HG03175 (cell line): ENCODE data around the gene DXO.
"Not testable (repeated sequence)": the region's sequence is repeated elsewhere in the genome, so short reads cannot be mapped to it uniquely, and the experiment has no call there.

Source experiments
- ATAC-seq: cut with Tn5 transposase; IDR thresholded peaks from one replicate; pipeline ENCODE4 v1.9.1; 2021; ENCODE audit warnings: mild to moderate bottlenecking, moderate library complexity; ENCODE audit not compliant: unreplicated experiment

DXO gene

DNA sequence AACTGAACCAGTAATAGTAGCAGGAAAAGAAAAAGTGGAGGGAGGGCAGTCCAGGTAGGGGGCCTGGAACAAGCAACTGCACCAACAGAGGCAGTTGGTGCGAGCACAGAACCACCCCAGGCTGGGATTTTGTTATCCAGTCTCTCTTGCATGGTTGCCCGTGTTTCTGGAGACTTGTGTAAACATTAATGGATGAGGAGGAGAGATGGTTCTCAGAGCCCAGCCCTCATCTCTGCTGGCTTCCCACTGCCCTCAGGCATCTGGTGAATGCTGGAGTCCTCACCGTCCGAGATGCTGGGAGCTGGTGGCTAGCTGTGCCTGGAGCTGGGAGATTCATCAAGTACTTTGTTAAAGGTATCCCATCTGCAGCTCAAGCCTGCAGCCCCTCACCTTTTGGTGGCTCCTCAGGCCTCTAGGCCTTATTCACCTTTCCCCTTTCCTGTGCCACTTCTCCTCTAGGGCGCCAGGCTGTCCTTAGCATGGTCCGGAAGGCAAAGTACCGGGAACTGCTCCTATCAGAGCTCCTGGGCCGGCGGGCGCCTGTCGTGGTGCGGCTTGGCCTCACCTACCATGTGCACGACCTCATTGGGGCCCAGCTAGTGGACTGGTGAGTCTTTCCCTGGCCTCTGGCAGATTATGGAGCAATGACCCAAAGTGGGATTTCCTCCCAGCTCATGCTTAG is 8.4 kb upstream of the DXO start:
- not testable (repeated sequence) for ATAC-seq

DNA sequence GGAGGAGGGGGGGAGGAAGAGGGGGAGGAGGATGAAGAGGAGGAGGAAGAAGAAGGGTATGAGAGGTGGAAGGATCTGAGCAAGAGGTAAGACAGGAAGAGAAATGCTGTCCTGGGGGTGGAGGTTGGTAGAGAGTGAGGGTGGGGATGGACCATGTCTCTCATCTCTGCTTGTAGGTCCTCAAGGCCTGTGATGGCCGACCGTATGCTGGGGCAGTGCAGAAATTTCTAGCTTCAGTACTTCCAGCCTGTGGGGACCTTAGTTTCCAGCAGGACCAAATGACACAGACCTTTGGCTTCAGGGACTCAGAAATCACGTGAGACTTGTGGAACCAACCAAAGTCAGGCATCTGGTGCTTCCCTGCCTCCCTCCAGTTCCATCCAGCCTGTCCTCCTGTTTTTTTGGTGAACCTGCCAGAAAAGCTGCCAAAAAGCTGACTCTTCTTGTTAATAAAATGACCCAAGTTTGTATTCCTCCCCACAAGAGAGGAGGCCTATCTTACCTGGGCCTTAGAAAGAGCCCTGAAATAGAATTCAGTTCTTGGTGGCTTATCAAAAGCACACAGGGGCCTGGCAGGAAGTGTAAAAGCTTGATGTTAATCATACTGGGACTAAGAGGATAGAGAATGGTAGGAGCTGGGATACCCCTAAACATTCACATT is 7.4 kb upstream of the DXO start:
- ATAC-seq, result no peak

DNA sequence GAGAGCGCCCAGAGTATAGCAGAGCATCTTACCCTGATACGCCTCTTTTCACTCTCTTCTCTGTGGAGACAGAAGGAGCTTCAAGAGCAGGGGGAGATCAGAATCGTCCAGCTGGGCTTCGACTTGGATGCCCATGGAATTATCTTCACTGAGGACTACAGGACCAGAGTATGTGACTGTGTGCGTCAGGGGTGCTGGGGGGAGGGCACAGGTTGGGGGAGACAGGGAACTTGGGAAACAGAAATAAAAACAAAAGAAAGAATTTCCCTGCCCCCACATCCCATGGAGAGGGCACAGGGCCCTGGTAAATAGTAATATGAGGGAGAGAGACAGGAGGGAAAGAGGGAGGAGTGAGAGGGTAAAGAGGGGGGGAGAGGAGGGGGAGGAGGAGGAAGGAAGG is 6.9 kb upstream of the DXO start:
- no peak for ATAC-seq

DNA sequence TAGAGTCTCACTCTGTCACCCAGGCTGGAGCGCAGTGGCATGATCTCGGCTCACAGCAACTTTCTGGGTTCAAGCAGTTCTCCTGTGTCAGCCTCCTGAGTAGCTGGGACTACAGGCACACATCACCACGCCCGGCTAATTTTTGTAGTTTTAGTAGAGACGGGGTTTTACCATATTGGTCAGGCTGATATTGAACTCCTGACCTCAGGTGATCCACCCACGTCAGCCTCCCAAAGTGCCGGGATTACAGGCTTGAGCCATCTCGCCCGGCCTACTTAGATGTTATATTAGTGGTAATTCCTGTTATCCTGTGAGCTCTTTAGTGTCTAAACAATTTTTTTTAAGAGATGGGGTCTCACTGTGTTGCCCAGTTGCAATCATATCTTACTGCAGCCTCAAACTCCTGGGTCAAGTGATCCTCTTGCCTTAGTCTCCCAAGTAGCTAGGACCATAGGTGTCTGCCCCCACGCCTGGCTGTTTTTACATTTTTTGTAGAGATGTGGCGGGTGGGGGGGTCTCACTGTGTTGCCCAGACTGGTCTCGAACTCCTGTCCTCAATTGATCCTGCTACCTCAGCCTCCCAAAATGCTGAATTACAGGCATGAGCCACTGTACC is 6.0 kb upstream of the DXO start:
- ATAC-seq, result no peak

DNA sequence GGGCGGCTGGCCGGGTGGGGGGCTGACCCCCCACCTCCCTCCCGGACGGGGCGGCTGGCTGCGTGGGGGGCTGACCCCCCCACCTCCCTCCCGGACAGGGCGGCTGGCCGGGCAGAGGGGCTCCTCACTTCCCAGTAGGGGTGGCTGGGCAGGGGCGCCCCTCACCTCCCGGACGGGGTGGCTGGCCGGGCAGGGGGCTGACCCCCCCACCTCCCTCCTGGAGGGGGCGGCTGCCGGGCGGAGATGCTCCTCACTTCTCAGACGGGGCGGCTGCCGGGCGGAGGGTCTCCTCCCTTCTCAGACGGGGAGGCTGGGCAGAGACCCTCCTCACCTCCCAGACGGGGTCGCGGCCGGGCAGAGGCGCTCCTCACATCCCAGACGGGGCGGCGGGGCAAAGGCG is 4.1 kb upstream of the DXO start:
- ATAC-seq, result not testable (repeated sequence)

DNA sequence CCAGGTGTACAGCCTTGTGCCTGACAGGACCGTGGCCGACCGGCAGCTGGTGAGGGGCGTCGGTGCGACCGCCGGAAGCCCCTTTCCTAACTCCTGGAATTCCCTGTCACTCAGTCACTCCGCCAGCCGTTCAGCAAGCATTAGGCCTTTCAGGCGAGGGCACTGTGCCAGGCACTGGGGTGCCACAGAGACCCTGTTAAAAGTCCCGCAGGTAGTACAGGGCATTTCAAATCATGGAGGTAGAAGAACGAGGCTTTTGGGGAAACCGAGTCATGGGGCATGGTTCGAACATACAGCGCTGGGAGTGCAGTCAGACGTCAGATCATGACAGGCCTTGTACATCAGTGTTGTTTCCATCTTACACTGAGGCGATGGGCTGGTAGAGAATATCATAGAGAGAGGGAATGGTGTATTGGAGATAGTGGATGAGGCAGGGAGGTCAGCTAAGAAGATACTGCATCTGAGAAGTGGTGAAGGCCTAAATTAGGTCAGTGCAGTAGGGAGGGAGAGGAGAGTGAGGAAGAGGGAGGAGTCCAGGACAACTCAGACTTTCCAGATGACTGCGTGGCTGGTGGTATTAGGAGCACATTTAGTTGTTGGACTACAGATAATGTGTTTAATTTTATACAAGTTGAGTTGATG is 892 bp upstream of the DXO start:
- no peak for ATAC-seq

DNA sequence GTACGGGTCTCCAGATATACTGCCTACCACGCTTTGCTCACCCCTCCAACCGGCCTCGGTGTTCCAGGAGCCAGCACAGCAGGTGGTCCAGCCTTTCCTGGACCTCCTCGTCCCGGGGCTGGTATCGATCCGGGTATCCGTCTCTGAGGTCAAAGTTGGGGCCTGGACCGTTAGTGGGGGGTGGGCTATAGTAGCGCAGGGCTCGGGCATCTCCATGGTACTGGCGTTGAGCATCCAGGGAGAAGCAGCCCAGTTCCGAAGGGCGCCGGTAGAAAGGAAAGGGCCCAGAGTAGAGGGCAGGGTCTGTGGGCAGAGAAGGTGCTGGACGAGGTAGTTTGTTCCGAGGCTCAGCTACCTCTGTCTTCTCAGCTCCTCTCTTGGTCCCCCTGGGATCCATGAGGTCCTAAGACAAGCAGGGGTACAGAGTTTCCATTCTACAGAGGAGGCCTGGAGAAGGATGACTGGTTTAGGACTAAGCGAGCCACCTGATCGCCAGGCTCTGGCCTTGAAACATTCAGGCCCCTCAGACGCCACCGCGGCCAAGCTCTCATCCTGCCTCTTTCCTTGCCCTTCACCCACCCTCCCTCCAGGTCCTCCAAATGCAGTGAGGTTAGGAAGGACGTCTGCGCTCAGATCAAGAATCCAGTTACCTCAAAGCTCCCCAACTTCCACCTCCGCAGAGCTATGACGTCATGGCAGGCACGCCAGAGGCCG is 502 bp downstream of the DXO start:
- no peak for ATAC-seq

DNA sequence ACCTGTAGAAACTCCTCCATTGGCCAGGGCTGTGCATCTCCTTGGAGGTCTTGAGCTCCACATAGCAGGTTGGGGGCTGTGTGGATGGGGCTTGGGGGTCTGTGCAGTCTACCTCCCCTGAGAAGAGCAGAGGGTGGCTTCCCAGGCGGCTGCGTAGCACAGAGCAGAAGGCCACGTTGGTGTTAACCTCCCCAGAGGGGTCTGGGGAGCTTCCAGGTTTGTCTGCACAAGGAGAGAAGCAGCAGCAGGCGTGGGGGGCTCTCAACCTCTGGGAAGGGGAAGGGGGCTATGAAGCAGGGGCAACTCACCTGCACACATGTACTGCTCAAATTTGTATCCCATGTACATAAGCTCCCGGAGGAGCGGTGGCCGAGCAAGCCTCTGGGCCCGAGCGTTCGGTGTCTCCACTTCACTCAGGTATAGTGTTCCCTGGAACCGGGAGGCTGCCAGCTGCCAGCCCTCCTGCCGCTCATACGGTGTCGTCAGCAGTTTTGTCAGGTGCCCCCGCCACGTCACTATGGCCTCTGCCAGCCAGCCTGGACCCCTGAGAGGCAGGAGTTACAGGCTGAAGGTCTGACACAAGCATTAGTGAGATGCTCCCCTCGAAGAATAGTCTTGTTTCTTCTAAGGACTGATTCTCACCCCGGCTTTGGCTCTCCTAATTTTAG is 1.2 kb downstream of the DXO start:
- no peak for ATAC-seq

DNA sequence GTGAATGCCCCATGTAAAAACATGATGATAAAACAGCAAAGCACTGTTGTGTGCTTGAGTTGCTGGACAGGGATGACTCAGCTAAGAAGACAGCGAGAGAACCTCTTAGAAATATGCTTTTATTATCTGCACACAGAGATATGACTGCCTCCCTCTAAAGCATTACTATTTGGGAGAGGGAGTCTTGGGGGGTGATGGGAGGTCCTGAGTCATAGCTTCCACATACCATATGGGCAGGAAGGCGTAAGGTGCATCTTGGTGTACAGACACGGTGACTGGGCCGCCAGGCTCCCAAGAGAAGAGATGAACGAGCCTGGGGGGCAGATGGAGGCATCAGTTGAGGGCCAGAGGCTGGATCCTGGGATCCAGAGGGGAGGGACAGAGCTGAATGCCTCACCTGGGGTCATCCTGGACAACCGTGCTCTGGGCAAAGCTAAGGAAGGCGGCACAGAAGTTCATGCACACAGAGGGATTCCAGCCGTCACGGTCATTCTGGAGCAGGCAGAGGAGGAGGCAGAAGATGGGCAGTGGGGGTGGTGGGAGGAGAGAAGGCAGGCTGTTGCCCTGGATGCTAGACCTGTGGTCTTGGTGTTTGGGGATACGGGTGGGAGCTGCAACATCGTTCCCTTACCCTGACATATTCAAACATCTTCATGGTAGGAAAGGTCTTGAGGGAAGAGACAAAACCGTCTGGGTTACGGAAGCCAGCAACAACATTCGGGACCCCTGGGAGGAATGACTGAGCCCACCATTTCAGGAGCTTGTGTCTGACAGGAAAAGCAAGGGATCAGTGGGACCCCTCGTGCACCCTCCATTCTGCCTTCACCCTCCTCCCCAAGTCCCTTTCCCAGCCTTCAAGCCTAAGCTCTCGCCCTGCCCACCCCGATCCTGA is 2.0 kb downstream of the DXO start:
- no peak for ATAC-seq

DNA sequence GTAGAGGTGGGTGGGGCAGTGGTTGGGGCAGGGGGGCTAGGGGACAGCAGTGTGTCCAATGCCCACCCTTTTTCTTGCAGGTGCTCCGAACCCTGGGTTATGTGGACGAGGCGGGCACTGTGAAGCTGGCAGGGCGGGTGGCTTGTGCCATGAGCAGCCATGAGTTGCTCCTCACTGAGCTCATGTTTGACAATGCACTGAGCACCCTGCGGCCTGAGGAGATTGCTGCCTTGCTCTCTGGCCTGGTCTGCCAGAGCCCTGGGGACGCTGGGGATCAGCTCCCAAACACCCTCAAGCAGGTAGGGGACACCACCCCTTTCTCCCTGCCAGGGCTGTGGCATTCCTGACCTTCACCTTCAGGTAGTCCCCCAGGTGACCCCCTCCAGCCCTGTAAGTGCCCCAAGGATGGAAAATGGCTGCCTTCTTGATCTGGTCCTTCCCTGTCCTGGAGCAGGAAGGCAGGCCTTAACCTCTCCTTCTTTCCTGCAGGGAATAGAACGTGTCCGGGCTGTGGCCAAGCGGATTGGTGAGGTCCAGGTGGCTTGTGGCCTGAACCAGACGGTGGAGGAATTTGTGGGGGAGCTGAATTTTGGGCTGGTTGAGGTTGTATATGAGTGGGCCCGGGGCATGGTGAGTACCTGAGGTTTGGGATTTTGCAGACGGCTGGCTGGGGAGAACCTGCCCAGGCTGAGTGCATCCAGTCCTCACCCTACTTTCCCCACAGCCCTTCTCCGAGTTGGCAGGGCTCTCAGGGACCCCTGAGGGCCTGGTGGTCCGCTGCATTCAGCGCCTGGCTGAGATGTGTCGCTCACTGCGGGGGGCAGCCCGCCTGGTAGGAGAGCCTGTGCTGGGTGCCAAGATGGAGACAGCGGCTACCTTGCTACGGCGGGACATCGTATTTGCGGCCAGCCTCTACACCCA is 2.9 kb downstream of the DXO start:
- ATAC-seq, result no peak

DNA sequence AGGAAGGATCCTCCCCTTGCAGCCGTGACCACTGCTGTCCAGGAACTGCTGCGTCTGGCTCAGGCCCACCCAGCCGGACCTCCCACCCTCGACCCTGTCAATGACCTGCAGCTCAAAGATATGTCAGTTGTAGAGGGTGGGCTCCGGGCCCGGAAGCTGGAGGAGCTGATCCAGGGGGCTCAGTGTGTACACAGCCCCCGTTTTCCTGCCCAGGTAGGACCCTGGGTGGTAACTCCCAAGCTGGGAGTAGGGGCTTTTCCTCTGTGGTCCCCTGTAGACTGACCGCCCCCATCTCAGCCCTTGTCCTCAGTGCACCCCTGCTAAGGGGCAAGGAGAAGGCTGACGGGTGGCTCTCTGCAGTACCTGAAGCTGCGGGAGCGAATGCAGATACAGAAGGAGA is 3.6 kb downstream of the DXO start:
- ATAC-seq, result no peak

DNA sequence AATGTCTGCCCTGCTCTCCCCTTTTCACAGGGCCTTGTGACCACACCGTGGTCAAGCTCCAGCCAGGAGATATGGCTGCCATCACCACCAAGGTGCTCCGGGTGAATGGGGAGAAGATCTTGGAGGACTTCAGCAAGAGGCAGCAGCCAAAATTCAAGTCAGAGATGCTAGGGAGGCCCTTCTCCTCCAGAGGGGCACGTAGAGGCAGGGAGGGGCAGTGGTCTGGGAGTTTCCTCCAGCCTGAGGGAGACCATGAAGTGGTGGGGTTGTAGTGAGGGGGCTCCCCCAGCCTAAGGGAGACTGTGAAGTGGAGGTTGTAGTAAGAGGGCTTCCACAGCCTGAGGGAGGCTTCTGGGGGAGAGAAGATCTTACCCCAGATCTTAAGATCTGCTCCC is 4.0 kb downstream of the DXO start:
- ATAC-seq, result no peak

DNA sequence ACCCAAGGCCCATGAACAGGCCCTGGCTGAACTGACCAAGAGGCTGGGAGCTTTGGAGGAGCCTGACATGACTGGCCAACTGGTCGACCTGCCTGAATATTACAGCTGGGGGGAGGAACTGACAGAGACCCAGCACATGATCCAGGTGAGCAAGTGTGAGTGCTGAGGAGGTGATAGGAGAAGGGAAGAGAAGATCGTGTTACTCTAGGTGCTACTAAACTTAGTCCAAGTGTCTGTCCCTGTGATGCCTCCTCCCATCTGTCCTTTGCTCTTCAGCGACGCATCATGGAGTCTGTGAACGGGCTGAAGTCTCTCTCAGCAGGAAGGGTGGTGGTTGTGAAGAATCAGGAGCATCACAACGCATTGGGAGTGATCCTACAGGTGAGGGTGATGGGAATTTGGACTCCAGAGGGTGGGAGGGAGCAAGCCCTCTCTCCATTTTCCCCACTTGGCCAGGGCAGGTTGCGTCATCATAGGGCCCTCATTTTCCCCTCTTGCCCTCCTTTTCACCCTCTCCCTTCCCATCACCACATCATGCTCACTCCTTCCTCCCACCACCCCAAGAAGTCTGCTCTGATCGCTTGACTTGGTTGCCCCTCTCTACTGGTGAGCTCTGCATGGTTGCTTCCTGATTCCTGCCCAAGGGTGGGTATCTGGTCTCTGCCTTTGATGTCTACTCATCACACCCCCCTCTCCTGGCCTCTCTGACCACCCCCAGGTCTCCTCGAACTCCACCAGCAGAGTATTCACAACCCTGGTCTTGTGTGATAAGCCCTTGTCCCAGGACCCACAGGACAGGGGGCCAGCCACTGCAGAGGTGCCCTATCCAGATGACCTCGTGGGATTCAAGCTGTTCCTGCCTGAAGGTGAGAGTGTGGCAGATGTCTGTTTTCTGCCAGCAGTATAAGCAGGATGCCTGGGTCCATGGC is 4.7 kb downstream of the DXO start:
- ATAC-seq, result no peak

DNA sequence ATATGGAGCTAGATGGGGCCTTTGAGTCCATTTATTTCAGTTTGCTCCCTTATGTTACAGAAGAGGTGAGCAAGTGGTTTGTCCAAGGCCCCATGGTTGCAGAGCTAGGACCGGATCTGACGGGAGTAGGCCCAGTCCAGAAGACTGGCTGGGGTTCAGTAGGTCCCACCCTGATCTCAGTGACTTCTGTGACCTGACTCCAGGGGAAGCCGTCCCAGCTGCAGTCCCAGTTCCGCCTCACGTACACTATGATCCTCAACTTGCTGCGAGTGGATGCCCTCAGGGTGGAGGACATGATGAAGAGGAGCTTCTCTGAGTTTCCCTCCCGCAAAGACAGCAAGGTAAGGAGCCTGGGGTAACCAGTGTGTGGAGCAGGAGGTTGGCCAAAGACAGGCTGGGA is 5.4 kb downstream of the DXO start:
- no peak for ATAC-seq

DNA sequence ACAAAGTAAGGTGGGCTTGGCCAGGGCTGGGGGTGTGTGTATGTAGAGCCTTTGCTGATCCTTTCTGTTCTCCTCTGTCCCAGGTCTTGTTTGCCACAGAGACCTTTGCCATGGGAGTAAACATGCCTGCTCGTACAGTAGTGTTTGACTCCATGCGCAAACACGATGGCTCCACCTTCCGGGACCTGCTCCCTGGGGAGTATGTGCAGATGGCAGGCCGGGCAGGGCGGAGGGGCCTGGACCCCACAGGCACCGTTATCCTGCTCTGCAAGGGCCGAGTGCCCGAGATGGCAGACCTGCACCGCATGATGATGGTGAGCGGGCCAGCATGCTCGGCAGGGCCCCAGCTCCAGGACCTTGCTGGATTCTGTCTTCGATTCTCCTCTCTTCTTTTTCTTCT is 6.2 kb downstream of the DXO start:
- no peak for ATAC-seq

DNA sequence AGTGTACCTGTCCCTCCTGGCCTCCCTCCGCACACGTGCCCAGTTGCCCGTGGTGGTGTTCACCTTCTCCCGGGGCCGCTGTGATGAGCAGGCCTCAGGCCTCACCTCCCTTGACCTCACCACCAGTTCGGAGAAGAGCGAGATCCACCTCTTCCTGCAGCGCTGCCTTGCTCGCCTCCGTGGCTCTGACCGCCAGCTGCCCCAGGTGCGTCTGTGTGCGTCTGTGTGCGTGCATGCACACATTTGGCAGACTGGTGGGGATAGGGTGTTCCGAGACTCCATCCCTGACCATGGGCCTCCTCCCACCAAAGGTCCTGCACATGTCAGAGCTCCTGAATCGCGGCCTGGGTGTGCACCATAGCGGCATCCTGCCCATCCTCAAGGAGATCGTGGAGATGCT is 8.0 kb downstream of the DXO start:
- ATAC-seq, result no peak

DNA sequence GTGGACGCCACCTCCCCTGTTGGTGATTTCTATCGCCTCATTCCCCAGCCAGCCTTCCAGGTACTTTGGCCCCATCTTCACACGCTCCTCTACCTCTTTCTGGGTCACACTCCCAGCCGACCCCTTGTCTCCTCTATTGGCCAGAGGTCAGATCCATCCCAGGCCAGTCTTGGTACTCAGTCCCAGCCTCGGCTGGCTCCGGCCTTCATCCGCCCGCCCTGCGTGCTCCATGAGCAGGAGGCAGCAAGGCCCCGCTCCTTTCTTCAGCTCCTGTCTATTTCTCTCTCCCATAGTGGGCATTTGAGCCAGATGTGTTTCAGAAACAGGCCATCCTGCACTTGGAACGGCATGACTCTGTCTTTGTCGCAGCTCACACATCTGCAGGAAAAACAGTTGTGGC is 10.3 kb downstream of the DXO start:
- ATAC-seq, result no peak
